SKM-1 (cell line): Measurements from ENCODE around the gene SYNJ2.

ENCODE experiments used
- DNase-seq: peaks from one replicate; lab custom pipeline; 2025; ENCODE audit not compliant: unreplicated experiment; lab: John Stamatoyannopoulos, UW

Gene SYNJ2

GRCh38 chr6:158039178-158039557 lies 57.5 kb downstream of the SYNJ2 start:
- no peak for DNase-seq

- DNase-seq = no peak
Measured at GRCh38 chr6:158039571-158040050, 57.9 kb downstream of the SYNJ2 start.

DNA sequence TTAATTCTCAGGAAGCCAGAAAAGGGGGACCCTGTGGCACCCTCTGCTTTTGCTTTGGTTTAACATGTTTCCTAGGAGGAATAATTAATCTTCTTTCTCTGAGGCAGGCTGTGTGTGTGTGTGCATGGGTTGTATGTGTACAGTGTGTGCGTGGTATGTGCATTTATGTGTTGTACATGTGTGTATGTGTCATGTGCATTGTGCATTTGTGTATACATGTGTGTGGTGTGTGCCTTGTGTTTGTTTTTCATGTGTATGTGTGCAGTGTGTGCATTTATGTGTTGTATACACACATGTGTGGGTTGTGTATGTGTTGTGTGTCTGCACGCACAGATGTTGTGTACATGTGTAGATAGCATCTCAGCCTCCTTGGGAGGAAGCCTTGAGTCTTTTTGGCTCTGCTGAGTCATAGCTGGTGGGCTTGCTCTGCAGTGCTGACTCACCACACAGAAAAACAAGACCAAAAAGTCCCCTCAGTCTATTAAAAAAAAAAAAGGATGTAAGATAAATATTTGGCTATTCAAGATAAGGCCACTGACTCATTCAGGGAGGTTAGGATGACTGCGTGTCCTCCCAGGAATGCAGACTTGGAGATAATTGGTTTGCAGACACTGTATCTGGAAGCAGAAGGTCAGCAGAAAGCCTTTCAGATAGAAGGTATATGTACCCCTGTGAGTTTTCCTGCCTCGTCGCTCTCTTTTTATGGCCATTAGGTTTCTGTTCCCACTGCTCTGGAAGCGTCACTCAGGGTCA lies 58.6 kb downstream of the SYNJ2 start:
- no peak for DNase-seq

DNA sequence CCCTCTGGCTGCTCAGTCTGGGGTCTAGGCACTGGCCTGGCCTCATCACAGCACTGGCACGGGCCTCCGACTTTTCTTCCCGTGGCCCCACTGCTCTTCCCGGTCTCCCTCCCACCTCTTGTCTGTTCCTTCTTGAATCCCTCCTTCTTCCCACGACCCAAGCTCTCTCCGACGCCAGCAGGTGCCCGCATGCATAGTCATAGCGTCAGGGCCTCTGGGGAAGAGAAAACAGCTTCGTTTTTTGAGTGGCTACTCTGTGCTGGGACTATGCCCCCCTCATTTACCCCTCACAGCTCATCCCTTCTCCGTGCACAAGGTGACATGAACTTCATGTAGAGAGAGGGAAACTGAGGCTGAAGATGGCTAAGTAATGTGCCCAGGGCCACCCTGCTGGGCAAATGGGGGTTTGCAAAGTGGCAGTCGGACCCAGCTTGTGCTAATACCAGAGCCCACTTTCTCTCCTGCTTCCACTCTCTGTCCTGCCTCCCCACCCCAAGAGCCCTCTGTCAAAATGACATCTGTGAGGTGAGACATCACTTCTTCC lies 59.2 kb downstream of the SYNJ2 start:
- no peak for DNase-seq

- DNase-seq = no peak
Measured at GRCh38 chr6:158041370-158041769, 59.7 kb downstream of the SYNJ2 start.

- no peak for DNase-seq
Measured at GRCh38 chr6:158041788-158042187, 60.1 kb downstream of the SYNJ2 start.

- no peak for DNase-seq
Measured at GRCh38 chr6:158042245-158042798, 60.7 kb downstream of the SYNJ2 start.

DNA sequence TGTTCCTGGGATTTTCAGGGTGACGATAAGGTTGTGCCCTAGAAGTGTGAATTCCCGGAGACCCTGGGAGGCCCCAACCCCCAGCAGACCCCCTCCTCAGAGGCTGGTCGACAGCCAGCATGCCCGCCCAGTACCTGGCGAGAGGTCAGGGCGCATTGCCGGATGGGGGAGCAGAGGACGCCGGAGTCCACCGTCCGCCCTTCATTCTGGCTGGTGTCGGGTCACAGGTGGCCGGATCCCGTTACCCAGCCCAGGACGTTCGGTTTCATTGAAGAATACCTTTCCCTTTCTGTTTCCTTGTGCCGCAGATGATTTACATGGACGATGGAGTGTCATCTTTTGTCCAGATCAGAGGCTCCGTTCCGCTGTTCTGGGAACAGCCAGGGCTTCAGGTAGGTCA lies 61.3 kb downstream of the SYNJ2 start:
- no peak for DNase-seq

GRCh38 chr6:158043586-158044524 lies 62.2 kb downstream of the SYNJ2 start:
- no peak for DNase-seq

GRCh38 chr6:158044525-158044888 lies 62.8 kb downstream of the SYNJ2 start:
- DNase-seq = no peak

GRCh38 chr6:158046201-158047126 lies 64.8 kb downstream of the SYNJ2 start:
- no peak for DNase-seq

- no peak for DNase-seq
Measured at GRCh38 chr6:158047127-158047518, 65.5 kb downstream of the SYNJ2 start.

- no peak for DNase-seq
Measured at GRCh38 chr6:158047563-158048323, 66.1 kb downstream of the SYNJ2 start.

DNA sequence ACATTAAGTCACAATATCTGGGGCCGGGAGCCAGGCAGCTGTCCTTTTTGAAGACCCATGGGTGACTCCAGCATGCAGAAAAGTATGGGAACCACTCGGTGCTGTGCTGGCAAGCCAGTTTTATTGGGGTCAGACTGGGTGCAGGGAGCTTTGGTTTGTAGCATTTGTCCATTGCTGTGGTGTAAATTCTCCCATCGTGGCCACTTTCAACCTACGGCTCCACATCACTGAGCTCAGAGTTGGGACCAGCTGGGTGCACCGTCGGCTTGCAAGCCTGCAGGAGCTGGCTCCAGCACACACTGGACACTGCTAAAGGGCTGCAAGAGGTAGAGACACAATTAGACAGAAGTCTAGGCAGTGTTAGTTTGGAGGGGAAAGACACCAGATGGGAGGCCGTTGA lies 66.9 kb downstream of the SYNJ2 start:
- no peak for DNase-seq

DNA sequence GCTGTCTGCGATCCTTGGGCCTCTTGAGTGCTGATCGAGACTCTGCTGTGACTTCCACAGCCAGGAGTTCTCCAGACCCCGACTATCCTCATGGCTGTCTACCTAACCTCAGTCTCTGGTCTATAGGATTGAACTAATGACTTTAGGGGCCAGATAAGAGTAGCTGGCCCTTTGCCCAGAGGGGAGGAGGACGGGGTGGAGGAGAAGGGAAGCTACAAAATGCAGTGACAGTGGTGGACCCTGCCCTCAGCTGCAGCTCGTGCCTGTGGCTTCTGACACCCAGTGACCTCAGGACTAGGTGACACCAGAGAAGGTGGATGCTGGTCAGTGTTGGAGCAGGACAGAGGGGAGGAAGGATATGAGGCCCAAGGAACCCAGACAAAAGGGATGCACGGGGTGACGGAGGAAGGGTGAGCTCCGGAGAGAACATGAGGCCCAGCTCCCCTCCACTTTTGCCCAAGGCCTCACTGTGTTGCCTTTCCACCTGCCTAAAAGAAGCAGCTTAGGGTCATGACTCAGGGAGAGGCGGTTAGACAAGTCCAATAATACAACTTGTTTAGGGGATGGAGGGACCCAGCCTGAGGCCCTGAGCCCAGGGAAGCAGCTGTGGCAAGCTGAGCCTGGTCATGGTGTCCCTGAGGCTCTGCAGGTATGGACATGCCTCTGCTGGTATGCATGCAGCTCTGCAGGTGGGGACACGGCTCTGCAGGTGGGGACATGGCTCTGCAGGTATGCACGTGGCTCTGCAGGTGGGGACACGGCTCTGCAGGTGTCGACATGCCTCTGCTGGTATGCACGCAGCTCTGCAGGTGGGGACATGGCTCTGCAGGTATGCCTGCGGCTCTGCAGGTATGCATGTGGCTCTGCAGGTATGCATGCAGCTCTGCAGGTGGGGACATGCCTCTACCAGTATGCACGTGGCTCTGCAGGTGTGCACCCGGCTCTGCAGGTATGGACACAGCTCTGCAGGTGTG lies 67.7 kb downstream of the SYNJ2 start:
- DNase-seq = no peak

DNA sequence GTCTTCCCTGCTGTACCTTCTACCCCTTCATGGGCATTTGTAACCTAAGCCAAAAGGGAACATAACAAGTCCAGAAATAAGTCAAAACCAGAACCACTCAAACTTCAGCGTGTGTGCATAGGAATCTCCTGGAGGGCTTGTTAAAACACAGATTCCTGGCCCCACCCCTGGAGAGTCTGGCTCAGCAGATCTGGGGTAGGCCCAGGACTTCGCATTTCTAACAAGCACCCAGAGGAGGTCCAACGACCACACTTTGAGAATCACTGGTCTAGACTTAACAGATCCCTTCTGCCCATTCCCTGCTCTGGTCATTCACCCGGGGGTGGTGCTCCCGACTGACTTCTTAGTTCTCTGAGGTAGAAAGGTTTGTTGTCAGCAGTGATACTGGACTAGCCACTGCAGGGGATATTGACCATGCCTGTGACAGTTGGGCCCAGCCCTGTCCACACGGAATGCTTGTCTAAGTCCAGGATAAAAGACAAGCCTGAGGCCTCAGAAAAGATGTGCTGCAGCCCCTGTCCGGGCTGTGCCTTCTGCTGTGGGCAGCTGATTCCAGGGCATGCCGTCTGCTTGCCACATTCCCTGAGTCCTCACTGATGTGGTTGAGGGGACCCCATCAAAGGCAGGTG lies 68.6 kb downstream of the SYNJ2 start:
- DNase-seq = no peak

- no peak for DNase-seq
Measured at GRCh38 chr6:158050955-158051354, 69.3 kb downstream of the SYNJ2 start.

DNA sequence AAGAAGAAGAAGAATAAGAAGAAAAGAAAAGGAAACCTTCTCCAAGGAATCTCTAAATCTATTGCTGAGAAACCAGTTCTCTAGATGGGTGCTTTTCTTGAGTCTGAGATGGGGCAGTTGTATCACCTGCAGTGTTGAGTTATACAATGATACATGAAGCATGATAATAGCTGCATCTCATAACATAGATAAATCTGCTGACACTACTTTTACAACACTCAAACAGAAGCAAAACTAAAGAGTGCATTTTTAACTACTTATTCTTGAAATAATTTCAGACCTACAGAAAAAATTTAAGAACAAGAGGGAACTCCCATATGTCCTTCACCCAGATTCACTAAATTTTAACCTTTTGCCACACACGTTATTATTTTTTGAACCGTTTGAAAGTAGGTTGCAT lies 70.3 kb downstream of the SYNJ2 start:
- DNase-seq = no peak
